ENCODE measurements around the gene PPP5C.
A peak's percentile ranks its signal among the peaks of the same experiment; 100 is the strongest.
"Not testable (repeated sequence)": the region's sequence is repeated elsewhere in the genome, so short reads cannot be mapped to it uniquely, and the experiment has no call there.

The PPP5C gene

DNA sequence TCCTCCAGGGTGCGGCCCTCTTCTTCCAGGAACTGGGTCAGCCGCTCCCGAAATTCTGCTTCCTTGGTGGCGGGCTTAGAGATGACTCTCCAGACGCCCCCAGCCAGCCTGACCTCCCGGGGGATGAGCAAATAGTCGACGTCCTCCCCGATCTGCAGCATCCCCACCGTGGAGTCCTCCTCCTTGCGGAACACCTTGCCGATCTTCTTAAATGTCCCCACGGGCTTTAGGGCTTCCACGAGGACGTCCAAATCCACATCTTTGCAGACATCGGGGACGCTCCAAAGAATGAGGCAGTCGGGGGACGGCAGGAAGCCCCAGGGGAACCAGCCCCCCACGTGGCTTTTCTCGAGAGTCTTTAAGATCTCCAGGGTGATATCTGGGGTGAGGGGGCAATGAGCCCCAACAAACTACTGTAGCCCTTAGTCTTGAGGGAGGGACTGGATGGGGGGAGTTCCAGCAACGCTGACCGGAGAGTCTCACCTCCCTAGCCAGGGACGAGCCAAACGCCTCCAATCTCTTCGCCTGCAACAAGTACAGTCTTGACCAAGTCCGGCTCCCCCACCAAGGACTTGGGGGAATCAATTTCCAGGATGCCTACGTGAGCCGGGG, 65.9 kb downstream of the PPP5C start:
- TF ChIP-seq CTCF (IDR thresholded peaks at IDR 0.05): no peak
- H3K36me3 ChIP-seq: no peaks in the 10 kb centered on the region
- DNase-seq: no peak
- H3K4me1 ChIP-seq: peaks cover 4 to 76% (median 49%) of the 10 kb centered on the region in 4 donors
- no peaks in the 10 kb centered on the region for H3K27me3 ChIP-seq
- H3K27ac ChIP-seq: peak overlapping the region; percentile 81 to 85
- no peaks in the 10 kb centered on the region for H3K9me3 ChIP-seq
- H3K4me3 ChIP-seq: peak overlapping the region; percentile 58 to 71
- intact Hi-C loops (cut with DNase I; ENCODE audit: low total_unique reads): no loop called here

DNA sequence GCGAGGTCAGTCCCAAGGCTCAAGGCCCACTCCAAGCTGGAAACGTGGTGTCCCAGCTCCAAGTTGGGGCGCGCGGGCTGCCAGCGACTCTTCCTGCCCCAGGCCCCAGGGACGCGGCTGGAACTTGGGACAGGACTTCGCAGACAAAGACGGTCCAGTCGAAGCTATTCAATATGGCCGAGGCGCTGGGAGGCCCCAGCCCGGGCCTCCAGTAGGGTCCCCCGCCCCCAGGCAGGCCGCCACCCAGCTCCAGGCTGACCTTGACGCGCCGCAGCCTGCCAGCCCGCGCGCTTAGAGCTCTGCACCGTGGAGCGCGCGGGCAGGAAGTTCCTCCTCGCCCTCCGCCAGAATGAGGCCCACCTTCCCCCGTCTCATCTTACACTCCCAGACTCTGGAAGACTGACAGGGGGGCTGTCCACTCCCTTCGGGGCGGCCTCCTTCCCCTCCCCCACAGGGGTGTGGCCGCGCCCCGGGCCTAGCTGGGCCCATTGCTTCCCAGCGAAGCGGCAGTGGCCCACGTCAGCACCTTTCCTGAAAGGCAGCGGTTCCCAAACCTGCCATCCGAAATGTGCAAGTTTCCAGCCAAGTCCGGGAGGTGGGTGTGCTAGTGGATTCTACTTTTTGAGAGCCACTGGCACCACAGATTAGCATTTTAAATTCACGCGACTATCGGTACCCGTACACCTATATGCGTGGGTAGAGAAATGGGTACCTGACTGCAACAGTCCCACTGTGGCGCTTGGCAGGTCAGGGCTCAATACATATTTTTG, 66.6 kb downstream of the PPP5C start, which contains the start of gene CCDC8:
CCDC8 (minus strand) TSS at position 303 of the 770 bp plus-strand sequence. CDS start 754 bp downstream, outside the sequence.
- Histone ChIP-seq H3K27me3 (no peaks in the 10 kb centered on the region), H3K27ac (peak within 1 kb of the TSS; percentile 81 to 85), H3K4me3 (peak within 1 kb of the TSS; percentile 58 to 71), H3K36me3 (no peaks in the 10 kb centered on the region), H3K9me3 (no peaks in the 10 kb centered on the region), H3K4me1 (peaks cover 3 to 69% (median 43%) of the 10 kb centered on the region in 4 donors)
- TF ChIP-seq CTCF (IDR thresholded peaks at IDR 0.05): no peak
- DNase-seq: peak; percentile 79 to 93
- intact Hi-C loops (cut with DNase I; ENCODE audit: low total_unique reads): no loop called here

DNA sequence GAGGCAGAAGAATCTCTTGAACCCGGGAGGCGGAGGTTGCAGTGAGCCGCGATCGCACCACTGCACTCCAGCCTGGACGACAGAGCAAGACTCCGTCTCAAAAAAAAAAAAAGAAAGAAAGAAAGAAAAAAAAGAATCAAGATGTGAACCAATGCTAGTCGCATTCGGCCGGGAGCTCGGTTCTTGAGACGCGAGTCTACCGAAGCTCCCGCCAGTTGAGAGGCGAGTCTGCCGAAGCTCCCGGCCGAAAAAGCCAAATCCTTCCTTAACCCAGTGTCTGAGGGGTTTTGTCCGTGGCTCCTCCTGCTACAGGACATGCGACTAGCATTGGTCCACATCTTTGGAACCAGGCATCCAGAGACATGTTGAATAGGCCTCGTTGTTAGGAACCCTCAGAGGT, 68.0 kb downstream of the PPP5C start:
- H3K4me1 ChIP-seq: peaks cover 0 to 55% (median 35%) of the 10 kb centered on the region in 4 donors
- H3K27me3 ChIP-seq; H3K4me3 ChIP-seq; H3K27ac ChIP-seq; H3K36me3 ChIP-seq; DNase-seq; intact Hi-C loops (cut with DNase I; ENCODE audit: low total_unique reads); H3K9me3 ChIP-seq: not testable (repeated sequence)

- H3K4me3 ChIP-seq: peak overlapping the region; percentile 37 to 48
- H3K36me3 ChIP-seq; H3K9me3 ChIP-seq; H3K27me3 ChIP-seq; intact Hi-C loops (cut with DNase I; ENCODE audit: low total_unique reads): not testable (repeated sequence)
- peak overlapping the region; percentile 63 to 71 for H3K27ac ChIP-seq
- peak; percentile 80 to 92 for DNase-seq
- H3K4me1 ChIP-seq: peaks cover 0 to 43% (median 25%) of the 10 kb centered on the region in 4 donors
Measured at GRCh38 chr19:46415804-46416709, 69.2 kb downstream of the PPP5C start.

DNA sequence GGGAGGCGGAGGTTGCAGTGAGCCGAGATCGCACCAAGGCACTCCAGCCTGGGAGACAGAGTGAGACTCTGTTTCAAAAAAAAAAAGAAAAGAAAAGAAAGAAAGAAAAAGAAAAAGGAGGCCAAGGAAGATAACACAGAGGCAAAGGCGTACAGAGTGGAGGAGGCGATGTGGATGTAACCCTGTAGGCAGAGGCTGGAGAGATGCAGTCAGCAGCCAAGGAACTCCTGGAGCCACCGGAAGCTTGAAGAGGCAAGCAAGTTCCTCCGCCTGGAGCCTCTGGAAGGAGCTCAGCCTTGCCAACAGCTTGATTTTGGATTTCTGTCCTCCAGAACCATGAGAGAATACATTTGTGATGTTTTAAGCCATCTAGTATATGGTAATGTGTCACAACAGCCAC, 73.2 kb downstream of the PPP5C start:
- Histone ChIP-seq H3K27ac (peak overlapping the region; percentile 26 to 32), H3K27me3 (no peaks in the 10 kb centered on the region), H3K36me3 (no peaks in the 10 kb centered on the region), H3K9me3 (no peaks in the 10 kb centered on the region), H3K4me3 (no peak overlapping the region), H3K4me1 (peaks cover 0 to 15% (median 7%) of the 10 kb centered on the region in 4 donors)
- intact Hi-C loops (cut with DNase I; ENCODE audit: low total_unique reads): no loop called here
- no peak for DNase-seq
- no peak for TF ChIP-seq CTCF (IDR thresholded peaks at IDR 0.05)

GRCh38 chr19:46422344-46422743, 75.5 kb downstream of the PPP5C start:
- Histone ChIP-seq H3K9me3 (no peaks in the 10 kb centered on the region), H3K27ac (no peak overlapping the region), H3K27me3 (no peaks in the 10 kb centered on the region), H3K36me3 (no peaks in the 10 kb centered on the region), H3K4me1 (peaks cover 0 to 16% (median 5%) of the 10 kb centered on the region in 4 donors), H3K4me3 (no peak overlapping the region)
- no peak for DNase-seq
- intact Hi-C loops (cut with DNase I; ENCODE audit: low total_unique reads): no loop called here
- TF ChIP-seq CTCF (IDR thresholded peaks at IDR 0.05): no peak
